ENCODE data around the gene DHX57.

GRCh38 chr2:38850045-38850444 lies 25.7 kb downstream of the DHX57 start:
- TF ChIP-seq POLR2A (IDR thresholded peaks at IDR 0.05; ENCODE audit: low read depth, low read length) (no peak), POLR2AphosphoS5 (IDR thresholded peaks at IDR 0.05; ENCODE audit: low read depth, low read length) (no peak)
